HG02884 (cell line): ENCODE results near the gene DSG3.
A peak's percentile ranks its signal among the peaks of the same experiment; 100 is the strongest.

Experiments
- ATAC-seq: cut with Tn5 transposase; IDR thresholded peaks from one replicate; pipeline ENCODE4 v1.9.1; 2021; ENCODE audit warnings: mild to moderate bottlenecking, moderate library complexity; ENCODE audit not compliant: unreplicated experiment

DSG3 gene, protein sequence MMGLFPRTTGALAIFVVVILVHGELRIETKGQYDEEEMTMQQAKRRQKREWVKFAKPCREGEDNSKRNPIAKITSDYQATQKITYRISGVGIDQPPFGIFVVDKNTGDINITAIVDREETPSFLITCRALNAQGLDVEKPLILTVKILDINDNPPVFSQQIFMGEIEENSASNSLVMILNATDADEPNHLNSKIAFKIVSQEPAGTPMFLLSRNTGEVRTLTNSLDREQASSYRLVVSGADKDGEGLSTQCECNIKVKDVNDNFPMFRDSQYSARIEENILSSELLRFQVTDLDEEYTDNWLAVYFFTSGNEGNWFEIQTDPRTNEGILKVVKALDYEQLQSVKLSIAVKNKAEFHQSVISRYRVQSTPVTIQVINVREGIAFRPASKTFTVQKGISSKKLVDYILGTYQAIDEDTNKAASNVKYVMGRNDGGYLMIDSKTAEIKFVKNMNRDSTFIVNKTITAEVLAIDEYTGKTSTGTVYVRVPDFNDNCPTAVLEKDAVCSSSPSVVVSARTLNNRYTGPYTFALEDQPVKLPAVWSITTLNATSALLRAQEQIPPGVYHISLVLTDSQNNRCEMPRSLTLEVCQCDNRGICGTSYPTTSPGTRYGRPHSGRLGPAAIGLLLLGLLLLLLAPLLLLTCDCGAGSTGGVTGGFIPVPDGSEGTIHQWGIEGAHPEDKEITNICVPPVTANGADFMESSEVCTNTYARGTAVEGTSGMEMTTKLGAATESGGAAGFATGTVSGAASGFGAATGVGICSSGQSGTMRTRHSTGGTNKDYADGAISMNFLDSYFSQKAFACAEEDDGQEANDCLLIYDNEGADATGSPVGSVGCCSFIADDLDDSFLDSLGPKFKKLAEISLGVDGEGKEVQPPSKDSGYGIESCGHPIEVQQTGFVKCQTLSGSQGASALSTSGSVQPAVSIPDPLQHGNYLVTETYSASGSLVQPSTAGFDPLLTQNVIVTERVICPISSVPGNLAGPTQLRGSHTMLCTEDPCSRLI

DNA sequence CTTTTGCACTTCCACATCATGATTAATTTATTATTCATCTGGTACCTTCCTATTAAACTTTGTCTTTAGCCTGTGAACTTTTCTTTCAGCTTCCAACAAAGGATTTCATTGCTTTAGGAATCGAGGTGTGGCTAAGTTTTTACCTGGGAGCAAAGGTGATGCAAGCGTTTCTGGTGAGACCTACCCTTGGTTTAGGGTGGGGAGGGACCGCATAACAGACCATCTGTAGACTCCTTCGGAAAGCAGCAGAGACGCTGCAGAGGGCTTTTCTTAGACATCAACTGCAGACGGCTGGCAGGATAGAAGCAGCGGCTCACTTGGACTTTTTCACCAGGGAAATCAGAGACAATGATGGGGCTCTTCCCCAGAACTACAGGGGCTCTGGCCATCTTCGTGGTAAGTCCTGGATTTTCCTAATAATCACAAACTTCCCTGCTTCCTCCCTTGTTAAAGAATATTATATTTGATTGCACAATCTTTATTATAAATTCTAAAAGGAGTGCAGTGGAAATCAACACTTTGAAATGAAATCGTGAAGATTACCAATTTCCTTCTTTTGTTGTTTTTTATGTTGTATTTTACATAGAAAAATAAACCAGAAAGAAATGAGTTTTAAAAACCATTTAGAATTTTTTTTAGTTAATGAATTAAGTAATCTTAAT, at the start of gene DSG3:
TSS of gene DSG3 (plus strand) at position 212 of the 662 bp plus-strand sequence. CDS start at position 349, 137 bp downstream.
- ATAC-seq: no peak

GRCh38 chr18:31398191-31398590, 49.4 kb upstream of the DSG3 start:
- no peak for ATAC-seq

- ATAC-seq: no peak
Observed at GRCh38 chr18:31399306-31400032, 48.1 kb upstream of the DSG3 start.

DNA sequence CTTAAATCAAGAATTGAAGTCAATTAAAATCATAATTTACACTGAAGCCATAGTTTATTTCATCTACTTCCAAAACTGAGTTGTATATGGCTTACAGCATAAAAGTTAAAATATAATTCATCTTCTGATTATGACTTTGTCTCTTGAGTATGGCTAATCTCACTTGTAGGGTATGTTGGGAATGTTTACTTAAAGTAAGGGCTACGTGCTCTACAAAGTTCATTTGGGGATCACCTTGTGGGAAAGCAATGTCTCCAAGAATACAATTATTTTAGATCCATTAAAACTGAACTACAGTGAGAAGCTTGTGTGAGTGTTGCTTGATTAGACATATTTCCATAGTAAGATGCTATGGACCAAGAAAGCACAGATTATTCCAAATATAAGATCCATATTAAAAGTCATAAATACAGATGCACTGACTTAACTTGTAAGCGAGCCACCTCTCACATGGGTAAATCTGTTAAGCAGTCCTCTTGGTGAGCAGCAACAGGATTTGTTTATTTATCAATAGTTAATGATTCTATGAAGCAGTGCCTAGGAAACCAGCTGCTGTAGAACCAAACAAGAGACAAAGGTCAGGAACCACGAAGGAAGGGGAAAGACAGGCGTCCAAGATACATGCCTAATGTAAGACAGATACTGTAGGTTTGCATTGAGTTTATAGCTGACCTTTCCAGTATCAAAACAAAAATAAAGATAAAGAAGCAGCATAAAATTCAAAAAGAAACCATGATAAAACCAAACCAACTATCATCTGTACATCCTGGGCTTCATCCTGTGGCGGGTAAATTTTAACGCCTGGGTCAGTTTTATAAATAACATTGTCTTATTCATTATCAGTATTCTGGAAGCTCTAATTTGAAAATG, 46.1 kb upstream of the DSG3 start:
- ATAC-seq: no peak

DNA sequence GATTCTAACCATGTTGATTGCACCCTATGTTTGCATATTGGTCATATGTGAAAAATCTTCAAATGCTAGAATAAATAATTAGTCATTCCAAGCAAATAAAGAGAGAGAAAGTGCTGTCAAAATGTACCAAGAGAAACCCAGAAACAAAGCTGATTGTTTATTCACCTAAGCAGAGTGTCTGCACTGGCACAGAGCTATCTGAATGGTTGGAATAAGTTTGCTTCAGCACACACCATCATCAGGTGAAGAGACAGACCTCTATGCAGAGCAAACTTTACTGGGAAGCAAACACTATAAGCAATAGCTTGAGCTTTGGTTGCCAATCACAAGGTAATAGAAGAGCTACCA, 45.5 kb upstream of the DSG3 start:
- no peak for ATAC-seq

DNA sequence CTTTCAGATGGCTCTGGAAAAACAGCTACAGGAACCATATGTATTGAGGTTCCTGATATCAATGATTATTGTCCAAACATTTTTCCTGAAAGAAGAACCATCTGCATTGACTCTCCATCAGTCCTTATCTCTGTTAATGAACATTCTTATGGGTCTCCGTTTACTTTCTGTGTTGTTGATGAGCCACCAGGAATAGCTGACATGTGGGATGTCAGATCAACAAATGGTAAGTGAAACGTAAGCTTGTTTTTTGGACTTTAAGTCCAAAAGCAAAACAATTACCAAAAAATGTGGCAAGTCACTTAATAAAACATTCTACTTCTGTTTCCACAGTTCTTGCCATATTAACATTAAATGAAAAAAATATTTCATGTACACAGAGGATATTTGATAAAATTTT, 44.1 kb upstream of the DSG3 start:
- no peak for ATAC-seq

DNA sequence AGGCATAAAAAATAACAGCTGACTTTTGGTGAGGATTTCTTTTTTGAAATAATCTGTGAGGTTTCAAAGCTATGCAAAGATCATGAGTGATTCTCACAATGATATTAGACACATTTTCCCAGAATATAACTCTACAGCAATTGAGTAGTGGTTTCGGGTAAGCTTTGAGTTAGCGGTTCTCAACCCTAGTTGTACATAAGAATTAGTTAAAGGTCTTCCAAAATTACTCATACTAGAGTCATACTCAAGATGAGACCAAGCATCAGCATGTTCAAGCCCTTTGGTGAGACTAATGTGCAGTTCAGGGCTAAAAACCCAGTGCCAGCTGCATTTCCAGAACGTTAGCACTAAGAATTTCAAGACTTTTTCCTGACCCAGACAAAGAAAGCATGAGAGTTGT, 39.9 kb upstream of the DSG3 start:
- ATAC-seq: no peak

DNA sequence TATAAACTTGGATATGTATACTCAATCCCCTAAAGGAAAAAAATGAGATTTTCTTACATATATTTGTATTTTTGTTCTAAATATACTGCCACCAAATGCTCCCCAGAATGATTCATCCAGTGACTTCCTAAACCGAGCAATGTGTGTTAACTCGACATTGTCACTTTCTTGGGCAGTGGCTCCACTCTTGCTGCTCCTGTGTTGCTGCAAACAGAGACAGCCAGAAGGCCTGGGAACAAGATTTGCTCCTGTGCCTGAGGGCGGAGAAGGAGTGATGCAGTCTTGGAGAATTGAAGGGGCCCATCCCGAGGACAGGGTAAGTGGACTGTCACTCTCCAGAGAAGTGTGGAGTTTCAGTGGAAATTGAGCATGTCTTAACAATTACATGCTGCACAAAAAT, 38.3 kb upstream of the DSG3 start:
- no peak for ATAC-seq

GRCh38 chr18:31410716-31411483, 36.6 kb upstream of the DSG3 start:
- ATAC-seq: no peak

GRCh38 chr18:31413137-31413536, 34.4 kb upstream of the DSG3 start:
- no peak for ATAC-seq

DNA sequence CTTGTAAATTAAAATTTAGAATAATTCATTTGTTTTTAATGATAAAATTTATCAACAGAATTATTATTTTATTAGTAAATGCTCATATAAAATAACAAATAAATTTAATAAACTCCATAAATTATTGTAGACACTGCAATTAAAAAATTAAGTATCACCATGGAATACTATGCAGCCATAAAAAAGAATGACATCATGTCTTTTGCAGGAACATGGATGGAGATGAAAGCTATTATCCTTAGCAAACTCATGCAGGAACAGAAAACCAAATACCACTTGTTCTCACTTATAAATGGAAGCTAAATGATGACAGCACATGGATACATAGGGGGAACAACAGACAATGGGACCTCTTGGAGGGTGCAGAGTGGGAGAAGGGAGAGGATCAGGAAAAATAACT, 29.7 kb upstream of the DSG3 start:
- ATAC-seq: no peak

DNA sequence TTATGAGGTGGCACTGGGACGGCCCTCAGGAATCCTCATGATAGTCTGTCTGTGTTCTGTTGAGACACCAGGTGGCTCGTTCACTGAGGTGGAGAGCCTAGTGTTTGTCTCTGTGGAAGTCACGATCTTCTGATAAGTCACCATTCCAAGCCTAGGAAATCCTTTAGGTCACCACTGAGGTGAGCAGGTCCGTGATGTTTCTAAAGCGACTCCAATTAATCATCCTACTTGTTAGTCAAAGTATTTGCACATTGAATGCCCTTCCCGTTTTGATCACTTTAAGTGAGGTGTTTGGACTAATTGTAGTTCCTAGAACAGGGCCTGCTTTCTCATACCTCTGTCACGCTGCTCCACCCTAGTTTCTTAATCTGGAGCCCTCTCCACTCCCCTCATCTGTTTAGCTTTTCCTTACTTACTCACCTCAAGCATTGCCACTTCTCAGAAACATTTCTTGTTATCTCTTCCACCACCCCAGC, 28.0 kb upstream of the DSG3 start:
- no peak for ATAC-seq

DNA sequence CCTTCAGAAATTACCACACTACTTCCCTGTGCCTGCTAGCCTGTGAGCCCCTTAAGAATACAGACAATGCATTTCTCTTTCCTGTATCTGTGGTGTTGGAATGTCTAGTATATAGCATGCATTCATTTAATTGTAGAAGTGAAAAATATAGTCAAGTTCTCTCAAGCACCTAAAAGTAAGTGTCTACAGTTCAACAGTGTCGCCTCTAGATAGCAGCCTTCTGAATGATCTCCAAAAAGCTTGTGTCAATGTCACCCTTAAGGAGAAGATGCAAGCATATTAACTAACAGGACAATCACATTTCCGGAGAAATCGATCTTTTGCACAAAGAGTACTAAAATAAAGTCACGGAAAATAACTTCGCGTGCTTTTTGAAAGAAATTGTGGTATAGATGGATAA, 27.5 kb upstream of the DSG3 start:
- no peak for ATAC-seq

DNA sequence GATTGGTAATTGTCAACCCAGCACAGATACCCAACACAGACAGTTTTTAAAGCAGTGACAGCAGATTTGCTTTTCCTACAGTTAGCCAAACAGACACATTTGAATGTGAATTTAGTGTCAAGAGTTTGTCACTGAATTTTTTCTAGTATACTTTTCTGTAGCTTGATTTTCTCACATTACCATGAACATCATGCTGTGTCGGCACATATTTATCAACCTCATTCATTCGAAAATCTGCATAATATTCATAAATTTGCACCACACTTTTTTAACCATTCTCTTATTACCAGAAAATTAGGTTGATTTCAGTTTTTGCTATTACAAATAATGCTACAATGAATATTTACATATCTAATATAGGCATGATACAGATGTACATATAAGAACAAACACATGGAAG, 27.0 kb upstream of the DSG3 start:
- no peak for ATAC-seq

- peak; percentile 76 for ATAC-seq
Observed at GRCh38 chr18:31424383-31424988, 23.1 kb upstream of the DSG3 start.

DNA sequence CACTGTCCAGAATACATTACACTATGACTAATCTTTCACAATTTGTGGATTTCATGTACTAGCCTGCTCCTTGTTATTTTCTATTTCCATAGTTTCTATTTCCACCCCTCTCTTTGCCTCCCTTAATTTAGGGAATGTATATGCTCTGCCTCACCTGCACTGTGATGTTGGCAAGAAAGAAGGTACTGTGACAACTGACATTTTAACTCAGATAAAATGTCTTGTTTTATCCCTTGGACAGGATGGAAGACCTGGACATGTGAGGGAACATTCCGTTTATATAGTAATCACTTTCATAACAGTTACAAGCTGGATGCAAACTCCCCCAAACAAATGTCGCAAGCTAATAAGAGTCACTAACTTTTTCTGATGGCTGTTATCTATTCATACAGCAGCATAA, 21.5 kb upstream of the DSG3 start:
- no peak for ATAC-seq

DNA sequence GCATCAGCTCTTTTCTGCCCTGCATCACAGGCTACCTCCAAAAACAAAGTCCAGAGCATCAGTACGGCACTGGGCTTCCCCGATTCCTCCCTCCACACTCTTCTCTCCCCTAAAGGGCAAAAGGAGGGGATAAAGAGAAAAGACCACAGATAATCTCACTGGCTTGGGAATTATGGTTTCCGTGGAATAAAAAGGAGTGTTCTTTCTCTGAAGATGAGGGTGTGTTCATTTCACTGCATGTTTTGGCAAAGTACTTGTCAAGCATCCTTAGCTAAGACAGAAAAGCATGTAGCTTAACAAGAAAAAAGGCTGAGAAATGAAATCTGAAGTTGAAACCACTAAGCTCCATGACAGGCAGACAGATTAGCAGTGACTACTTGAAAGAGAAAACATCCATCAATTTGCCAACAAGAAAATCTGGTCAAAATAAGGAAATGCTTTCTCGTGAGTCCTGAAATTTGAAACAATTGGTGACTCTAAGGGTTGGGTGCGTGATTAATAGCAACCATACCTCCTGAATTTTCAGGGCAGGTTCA, 20.6 kb upstream of the DSG3 start:
- no peak for ATAC-seq

DNA sequence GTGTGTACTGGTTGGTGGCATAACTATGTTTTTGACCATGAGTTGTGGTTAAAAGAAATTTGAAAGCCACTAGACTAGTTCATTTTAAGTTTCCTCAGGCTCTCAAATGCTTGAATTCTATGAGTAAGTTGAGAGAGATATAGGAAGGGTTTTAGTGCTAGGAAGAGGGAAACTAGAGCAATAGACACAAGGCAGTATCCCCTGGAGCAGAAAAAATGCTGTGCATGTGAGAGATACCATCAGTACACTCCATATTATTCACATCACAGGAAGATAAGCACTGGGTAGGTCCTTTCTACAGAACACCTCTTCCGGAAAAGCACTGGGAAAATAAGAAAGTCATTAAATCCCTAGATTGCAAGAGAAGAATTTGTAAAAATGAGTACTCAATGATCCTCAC, 19.3 kb upstream of the DSG3 start:
- ATAC-seq: no peak
